ENCODE measurements around the gene SLC22A14.
"Not testable (repeated sequence)": the region's sequence is repeated elsewhere in the genome, so short reads cannot be mapped to it uniquely, and the experiment has no call there.

Gene SLC22A14

GRCh38 chr3:38281895-38282686, at the start of gene SLC22A14:
TSS of gene SLC22A14 (plus strand) at chr3:38282294. CDS start at chr3:38306027, 23,733 bp downstream.
- no peak for DNase-seq

GRCh38 chr3:38232701-38233100, 49.4 kb upstream of the SLC22A14 start:
- no peak for DNase-seq

GRCh38 chr3:38235466-38235865, 46.6 kb upstream of the SLC22A14 start:
- DNase-seq: no peak

DNA sequence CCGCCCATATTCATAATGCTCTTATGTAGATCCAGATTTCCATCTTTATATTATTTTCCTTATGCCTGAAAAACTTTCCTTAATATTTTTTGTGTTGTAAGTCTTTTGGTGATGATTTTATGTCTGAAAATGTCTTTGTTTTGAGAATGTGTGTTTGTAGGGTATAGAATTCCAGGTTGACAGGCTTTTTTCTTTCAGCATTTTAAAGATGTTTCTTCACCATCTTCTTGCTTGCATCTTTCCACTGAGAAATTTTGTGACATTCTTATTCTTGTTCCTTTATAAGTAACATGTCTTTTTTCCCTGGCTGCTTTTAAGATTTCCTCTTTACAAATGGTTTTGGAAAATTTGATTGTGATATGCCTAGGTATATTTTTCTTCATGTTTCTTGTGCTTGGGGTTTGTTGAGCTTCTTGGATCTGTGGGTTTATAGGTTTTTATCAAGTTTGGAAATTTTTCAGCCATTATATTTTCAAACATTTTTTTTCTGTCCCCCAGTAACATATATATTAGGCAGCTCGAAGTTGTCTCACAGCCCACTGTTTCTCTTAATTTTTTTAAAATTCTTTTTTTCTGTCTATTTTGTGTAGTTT, 43.6 kb upstream of the SLC22A14 start:
- DNase-seq: no peak

- DNase-seq: not testable (repeated sequence)
Measured at GRCh38 chr3:38242812-38243211, 39.3 kb upstream of the SLC22A14 start.

GRCh38 chr3:38245930-38246329, 36.2 kb upstream of the SLC22A14 start:
- no peak for DNase-seq

- DNase-seq: no peak
Measured at GRCh38 chr3:38247366-38248035, 34.6 kb upstream of the SLC22A14 start.

DNA sequence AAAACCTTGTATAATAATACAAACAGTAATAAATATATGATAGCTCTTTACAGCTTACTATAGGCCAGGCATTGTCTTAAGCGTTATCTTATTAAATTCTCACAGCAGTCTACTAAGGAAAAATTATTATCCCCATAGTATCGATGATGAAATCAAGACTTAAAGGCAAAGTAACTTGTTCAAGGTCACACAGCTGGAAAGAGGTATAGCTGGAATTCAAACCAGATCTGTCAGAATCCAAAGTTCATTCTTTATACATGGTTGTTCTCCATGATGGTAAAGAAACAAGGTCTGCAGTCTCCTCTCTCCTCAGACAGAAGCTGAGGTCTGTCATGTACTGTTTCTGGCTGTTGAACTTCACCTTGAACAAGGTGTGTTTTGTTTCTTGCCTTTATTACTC, 31.9 kb upstream of the SLC22A14 start:
- DNase-seq: no peak

DNA sequence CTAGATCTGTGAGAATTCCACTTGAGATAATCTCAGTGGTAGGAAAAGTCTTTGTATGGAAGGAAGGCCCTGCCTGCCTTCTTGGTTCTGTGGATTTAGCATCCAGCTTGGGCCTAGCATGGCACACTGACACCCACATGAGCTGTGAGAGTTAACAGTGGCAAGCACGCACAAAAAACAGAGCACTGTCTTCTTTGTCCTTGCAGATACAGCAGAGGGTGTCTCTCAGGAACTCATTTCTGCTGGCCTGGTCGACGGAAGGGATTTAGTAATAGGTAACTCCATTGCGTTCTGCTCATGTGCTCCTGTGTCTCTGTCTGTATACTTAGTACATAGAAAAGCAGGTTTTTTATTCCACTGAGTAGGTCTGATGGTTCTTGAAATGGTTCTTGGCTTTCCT, 30.9 kb upstream of the SLC22A14 start:
- no peak for DNase-seq

DNA sequence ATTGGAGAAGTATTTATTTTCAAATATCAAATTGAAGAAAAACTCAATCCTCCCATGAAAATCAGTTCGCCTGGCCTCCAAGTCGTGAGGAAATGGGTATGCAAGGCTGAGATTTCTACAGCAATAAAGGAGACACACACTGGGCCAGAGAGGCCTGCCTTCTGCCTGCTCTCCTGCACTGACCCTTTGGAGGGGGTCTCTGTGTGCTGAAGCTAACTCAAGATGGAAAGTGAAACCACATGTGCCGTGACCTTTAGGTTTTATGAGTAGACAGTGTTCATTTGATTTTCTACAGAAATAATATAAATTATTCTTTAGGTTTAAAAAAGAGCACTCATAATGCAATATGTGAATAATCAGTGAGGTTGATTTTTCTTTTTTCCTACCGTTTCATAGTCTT, 28.4 kb upstream of the SLC22A14 start:
- no peak for DNase-seq

- no peak for DNase-seq
Measured at GRCh38 chr3:38254872-38255271, 27.2 kb upstream of the SLC22A14 start.

DNA sequence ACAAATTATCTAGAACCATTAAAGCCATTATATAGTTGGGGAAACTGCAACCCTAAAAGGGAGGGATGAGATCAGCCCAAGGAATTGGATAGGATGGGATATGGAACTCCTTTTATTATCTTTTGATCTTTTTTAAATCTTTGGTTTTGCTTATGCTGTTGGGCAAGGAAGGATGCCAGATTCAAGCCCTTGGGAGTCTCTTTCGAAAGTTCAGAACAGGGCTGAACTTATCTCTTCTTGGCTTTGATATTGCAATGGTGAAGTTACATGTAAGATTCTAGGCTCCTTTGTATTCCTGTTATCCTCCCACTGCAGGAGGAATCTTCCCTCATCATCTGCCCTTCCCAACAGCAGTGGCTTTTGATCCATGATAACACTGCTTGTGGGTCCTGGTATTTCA, 26.5 kb upstream of the SLC22A14 start:
- no peak for DNase-seq

- no peak for DNase-seq
Measured at GRCh38 chr3:38257583-38257982, 24.5 kb upstream of the SLC22A14 start.

GRCh38 chr3:38260474-38260873, 21.6 kb upstream of the SLC22A14 start:
- DNase-seq: no peak

DNA sequence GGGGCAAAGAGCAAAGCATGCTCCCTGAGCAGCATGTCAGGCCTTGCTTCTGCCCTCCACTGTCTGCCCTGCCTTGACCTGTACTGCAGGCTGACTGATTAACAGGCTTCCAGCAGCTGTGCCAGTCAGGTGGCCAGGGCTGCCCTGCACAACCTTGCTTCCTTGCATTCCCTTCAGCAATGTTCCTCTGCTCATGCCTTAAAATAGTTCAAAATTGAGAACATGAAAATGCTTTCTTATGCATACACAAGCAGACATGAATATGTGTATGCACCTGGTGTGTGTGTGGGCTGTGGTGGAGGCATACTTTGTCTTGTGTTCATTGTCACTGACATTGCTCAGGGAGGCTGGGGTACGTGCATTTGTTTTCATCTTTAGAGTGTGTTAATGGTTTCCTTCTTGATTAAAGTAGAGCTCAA, 17.7 kb upstream of the SLC22A14 start:
- no peak for DNase-seq

DNA sequence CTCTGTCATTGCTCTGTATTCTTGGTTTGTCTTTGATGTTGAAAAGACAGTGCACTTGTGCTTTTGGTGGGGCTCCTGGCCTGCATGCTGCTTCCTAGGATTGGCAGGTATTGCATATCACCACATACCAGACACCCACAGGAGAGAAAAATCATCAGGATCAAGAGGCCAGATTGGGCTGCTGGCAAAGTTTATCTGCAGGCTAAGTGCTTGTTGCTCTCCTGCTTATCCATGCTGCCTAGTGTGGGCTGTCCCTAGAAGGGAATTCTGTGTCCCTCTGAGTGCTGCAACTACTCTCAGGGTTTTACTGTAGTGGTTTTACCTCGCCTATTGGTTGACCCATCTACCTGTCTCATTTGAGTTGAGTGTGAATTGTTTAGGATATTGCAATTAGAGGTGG, 17.3 kb upstream of the SLC22A14 start:
- no peak for DNase-seq

DNA sequence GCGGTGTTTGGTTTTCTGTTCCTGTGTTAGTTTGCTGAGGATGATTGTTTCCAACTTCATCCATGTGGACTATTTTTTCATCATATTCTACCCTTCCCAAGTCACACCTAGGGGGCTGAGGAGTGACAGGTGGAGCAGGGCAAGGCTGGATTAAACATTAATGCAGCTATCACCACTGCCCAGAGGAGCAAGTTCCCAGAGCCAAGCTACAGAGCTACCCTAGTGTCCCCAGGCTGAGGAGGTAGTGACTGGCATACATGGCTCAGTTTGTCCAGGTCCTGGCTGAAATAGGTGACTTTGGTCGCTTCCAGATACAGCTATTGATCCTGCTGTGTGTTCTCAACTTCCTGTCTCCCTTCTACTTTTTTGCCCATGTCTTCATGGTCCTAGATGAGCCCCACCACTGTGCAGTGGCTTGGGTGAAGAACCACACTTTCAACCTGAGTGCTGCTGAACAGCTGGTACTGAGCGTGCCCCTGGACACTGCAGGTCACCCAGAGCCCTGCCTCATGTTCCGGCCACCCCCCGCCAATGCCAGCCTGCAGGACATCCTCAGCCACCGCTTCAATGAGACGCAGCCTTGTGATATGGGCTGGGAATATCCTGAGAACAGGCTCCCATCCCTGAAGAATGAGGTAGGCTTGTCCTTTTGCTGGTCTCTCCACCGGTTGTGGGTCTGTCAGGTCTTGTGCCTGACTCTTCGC, 16.3 kb upstream of the SLC22A14 start, which contains the start of gene SLC22A13:
Gene SLC22A13 (plus strand): TSS at position 209 of the 704 bp plus-strand sequence. CDS start 49 bp downstream, at position 258.
- no peak for DNase-seq

DNA sequence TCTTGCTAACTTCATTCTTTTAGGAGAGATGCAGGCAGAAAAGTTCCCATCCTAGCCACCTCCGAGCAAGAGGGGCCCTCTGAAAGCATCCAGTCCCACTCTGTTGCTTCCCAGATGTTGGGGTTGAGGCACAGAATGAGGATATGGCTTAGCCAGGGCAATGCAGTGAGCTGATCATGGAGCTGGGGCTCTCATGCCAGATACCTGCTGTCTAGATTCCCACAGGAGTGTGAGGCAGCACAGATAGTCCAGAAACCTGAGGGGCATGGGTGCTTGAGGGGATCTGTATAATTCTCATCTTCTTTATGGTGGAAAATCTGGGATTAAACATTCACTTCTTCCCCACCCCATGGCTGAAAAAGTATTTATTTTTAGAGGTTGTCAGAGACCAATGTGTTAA, 15.3 kb upstream of the SLC22A14 start:
- no peak for DNase-seq

- DNase-seq: no peak
Measured at GRCh38 chr3:38267662-38268061, 14.4 kb upstream of the SLC22A14 start.

GRCh38 chr3:38268087-38268486, 14.0 kb upstream of the SLC22A14 start:
- DNase-seq: no peak

DNA sequence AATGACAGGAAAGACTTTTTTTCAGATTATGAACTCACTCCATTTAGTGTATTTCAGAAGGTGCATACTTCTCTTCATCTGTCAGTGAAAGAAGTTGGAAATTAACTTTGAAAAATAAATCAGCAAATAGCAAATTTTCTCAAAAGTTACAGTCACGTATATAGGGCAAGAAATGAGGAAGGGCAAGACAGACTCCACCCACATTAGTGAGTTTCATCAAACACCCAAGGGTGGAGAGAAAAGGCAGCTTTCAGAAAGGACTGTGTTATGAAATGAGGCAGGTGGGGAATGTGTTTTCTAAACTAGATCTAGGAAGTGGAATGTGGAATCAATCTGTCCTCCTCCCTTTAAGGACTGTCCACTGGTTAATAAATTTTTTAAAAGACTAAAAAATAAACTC, 13.6 kb upstream of the SLC22A14 start:
- DNase-seq: no peak

GRCh38 chr3:38270606-38271005, 11.5 kb upstream of the SLC22A14 start:
- no peak for DNase-seq

- no peak for DNase-seq
Measured at GRCh38 chr3:38271553-38271952, 10.5 kb upstream of the SLC22A14 start.
